NCI-H1105 (cell line): ENCODE measurements around the gene CYP11A1.

Experiments used
- DNase-seq: peaks from one replicate; lab custom pipeline; 2025; lab: John Stamatoyannopoulos, UW

Gene CYP11A1

DNA sequence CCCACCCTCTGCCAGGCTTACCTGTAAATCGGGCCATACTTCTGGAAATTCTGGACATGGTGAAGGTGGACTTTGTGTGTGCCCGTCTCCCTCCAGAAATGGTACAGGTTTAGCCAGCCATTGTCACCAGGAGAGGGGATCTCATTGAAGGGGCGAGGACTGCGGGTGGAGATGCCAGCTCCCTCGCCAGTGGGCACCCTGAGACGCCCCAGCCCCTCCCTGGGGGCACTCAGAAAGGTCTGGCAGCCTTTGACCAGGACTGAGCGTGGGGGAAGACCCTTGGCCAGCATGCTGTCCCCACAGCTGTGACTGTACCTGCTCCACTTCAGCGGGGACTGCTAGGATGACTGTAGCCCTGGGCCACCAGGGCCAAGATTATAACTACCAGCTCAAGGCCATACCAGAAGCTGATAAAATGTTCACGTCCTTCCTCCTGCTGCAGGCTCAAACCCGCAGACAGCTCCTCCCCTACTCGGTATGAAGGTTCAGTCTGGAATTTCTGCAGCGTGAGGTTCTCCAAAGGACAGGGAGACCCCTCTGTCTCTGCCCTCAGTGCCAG lies at the start of gene CYP11A1:
CYP11A1 (minus strand) TSS at position 351 of the 559 bp plus-strand sequence; CDS start at position 290, 61 bp downstream.
- DNase-seq, result no peak

GRCh38 chr15:74417225-74417624 lies 49.8 kb upstream of the CYP11A1 start:
- DNase-seq, result no peak

DNA sequence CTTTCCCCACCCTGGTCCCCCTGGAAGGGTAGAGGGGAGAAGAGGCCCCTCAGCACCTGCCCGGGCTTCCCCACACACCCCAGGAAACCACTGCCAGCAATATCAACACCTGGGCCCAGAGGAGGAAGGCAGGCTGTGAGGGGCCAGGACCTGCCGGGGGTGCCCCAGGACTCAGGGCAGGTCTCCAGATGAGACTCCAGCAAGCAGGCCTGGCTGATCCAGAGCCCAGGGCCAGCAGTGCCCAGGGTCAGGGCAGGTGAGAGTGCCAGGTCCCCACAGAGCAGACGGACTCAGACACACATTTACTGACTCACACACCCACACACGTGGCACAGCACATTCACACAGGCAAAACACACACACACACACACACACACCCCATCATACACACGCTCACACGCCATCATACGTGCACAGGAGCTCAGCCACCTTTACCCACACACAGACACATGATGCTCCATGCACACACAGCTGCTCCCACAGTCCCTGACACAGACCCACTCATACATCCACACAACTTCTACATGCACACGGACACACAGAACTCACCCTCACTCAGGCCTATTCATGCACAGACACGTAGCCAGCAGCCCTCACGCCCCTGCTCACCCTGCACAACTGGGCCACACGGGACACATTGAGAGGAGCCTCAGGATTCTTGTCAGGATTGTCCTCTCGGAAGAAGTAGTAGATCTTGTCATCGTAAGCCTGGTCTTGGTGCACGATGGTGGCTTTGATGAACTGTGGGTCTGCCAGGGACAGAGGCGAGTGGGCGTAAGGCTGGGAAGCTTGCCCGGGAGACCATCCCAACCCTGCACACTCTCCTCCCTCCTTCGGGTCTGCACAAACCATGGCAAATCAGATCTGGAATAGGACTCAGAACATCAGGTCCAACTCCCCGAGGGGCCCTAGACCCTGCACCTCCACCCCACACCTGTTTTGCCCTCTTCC lies 48.8 kb upstream of the CYP11A1 start:
- no peak for DNase-seq

GRCh38 chr15:74414603-74415338 lies 47.3 kb upstream of the CYP11A1 start:
- no peak for DNase-seq

DNA sequence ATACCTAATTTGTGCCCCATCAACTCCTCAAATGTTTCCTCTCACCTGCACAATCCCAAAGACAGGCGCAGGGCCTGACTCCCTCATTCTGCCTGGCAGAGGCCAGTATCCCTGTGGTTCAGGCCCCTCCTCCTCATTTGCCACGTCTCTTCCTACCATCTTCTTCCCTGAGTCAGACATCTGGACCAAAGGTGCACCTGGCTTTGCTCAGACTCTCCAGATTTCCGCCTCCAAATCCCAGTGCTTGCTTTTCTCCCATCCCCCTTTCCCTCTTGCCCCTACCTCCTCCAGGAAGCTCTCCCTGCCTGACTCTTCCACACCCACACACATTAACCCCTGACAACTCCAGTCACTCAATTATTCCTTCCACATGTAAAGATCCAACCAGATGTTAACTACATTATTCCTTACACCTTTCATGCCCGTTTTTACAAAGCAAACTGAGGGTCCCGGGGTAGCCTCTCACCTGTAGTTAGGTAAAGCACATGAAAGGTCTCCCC lies 46.7 kb upstream of the CYP11A1 start:
- no peak for DNase-seq

- no peak for DNase-seq
Measured at GRCh38 chr15:74413350-74414080, 46.1 kb upstream of the CYP11A1 start.

GRCh38 chr15:74412159-74412558 lies 44.7 kb upstream of the CYP11A1 start:
- no peak for DNase-seq

- no peak for DNase-seq
Measured at GRCh38 chr15:74411686-74412085, 44.2 kb upstream of the CYP11A1 start.

- no peak for DNase-seq
Measured at GRCh38 chr15:74410502-74410901, 43.1 kb upstream of the CYP11A1 start.

GRCh38 chr15:74409225-74409624 lies 41.8 kb upstream of the CYP11A1 start:
- DNase-seq, result no peak

- no peak for DNase-seq
Measured at GRCh38 chr15:74408815-74409214, 41.4 kb upstream of the CYP11A1 start.

DNA sequence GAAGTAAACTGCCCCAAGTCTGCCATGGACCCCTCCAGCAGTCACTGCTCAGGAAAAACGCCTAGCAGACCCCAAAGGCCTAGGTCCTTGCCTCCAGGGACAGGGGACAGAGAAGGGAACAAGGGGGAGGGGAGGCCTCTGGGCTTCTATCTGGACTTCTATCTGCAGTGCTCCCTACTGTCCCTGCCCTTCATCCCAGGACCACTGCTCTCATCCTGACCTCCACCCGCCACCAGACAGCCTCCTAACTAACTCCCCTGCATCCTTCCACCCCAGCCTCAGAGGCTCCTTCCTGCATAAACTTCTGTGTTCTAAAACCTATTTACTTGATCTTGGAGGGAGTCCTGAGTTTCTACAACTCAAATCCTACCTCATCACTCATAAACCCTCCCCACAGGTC lies 40.9 kb upstream of the CYP11A1 start:
- DNase-seq, result no peak

GRCh38 chr15:74406992-74407705 lies 39.7 kb upstream of the CYP11A1 start:
- no peak for DNase-seq

GRCh38 chr15:74406517-74406916 lies 39.1 kb upstream of the CYP11A1 start:
- no peak for DNase-seq

- DNase-seq, result no peak
Measured at GRCh38 chr15:74405823-74406222, 38.4 kb upstream of the CYP11A1 start.

GRCh38 chr15:74403991-74404563 lies 36.6 kb upstream of the CYP11A1 start:
- DNase-seq, result no peak

- no peak for DNase-seq
Measured at GRCh38 chr15:74403588-74403919, 36.1 kb upstream of the CYP11A1 start.

GRCh38 chr15:74402873-74403587 lies 35.6 kb upstream of the CYP11A1 start:
- no peak for DNase-seq

DNA sequence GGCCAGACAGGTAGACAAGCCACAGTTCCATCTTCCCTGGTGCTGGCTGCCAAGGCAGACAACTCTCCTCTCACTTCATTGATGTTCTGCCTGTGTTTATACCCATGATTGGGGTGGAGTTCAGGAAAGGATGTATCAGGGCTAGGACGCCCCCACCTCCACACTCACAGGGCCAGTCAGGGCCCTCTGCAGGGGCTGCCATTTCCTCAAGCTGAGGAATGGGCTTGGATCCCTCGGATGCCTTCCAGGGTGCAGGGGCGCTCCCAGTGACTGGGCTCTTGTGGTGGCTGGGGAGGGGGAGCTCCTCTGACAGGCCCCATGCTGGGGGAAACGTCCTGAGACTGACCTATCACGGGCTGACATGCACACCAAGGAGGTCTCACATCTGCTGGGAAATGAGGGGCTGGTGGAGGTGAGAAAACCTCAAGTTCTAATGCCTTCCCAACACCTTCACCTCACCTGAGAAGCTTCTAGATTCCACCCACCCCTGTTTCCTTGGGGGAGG lies 34.9 kb upstream of the CYP11A1 start:
- DNase-seq, result no peak
